Sigmoid colon (tissue), 4 donors: ENCODE results near the gene UNC5A.

Experiments
- CTCF ChIP-seq, 4 experiments: fragments of 450-650 bp in 3 of 4; fragments of 200-600 bp in 1 of 4; IDR thresholded peaks; one replicate each; pipeline ENCODE4 v1.5.1; 2016 to 2019; ENCODE audit warnings: antibody characterized with exemption in 4 of 4, mild to moderate bottlenecking in 3 of 4, moderate library complexity in 2 of 4
- EP300 ChIP-seq, 4 donors: sonication (generic); formaldehyde crosslinking; IDR thresholded peaks; one replicate each; pipeline ENCODE4 v1.6.1; 2017; ENCODE audit warnings: antibody characterized with exemption in 4 of 4
- POLR2A ChIP-seq, 2 donors: fragments of 450-650 bp; IDR thresholded peaks; one replicate each; pipeline ENCODE4 v1.6.1; 2016; ENCODE audit warnings: antibody characterized with exemption in 2 of 2, mild to moderate bottlenecking in 2 of 2, moderate library complexity in 2 of 2
- POLR2AphosphoS5 ChIP-seq, 4 donors: sonication (generic); formaldehyde crosslinking; IDR thresholded peaks; one replicate each; pipeline ENCODE4 v1.6.1; 2017; ENCODE audit warnings: antibody characterized with exemption in 4 of 4

- TF ChIP-seq POLR2AphosphoS5 (IDR thresholded peaks at IDR 0.05): no peak
- no peak for TF ChIP-seq CTCF (IDR thresholded peaks at IDR 0.05)
- TF ChIP-seq POLR2A (IDR thresholded peaks at IDR 0.05): no peak
- TF ChIP-seq EP300 (IDR thresholded peaks at IDR 0.05): no peak
These were observed 535 bp downstream of the UNC5A start for GRCh38 chr5:176810687-176811501.
